Left lung (tissue), 10 donors: ENCODE measurements around the gene ZNF536. TPM values are rescaled to one million over a fixed set of nuclear protein-coding genes. Genes with fewer than 3 reads are reported as not detected.

Source experiments
- ATAC-seq: fragments of 200-7000 bp; cut with Tn5 transposase; one replicate; pipeline ENCODE4 v1.9.1; 2020; ENCODE audit warnings: moderate library complexity
- DNase-seq, 4 donors: peaks; one replicate each; pipeline ENCODE4 v3.0.0-alpha.2; 2013 to 2020
- H3K27ac ChIP-seq, 2 donors: fragments of 200-600 bp; sonication (generic) in 1 of 2; one replicate each; pipeline versions ENCODE4 v1.5.0 to v1.8.0; 2020 to 2021
- H3K27me3 ChIP-seq, 2 donors: fragments of 200-600 bp; sonication (generic) in 1 of 2; one replicate each; pipeline versions ENCODE4 v1.5.0 to v1.8.0; 2020 to 2021
- H3K36me3 ChIP-seq, 2 donors: fragments of 200-600 bp; sonication (generic) in 1 of 2; one replicate each; pipeline versions ENCODE4 v1.5.0 to v1.8.0; 2020 to 2021
- H3K4me1 ChIP-seq, 2 donors: fragments of 200-600 bp; one replicate each; pipeline ENCODE4 v1.8.0; 2021
- H3K4me3 ChIP-seq, 2 donors: fragments of 200-600 bp; sonication (generic) in 1 of 2; one replicate each; pipeline versions ENCODE4 v1.5.0 to v1.8.0; 2020 to 2021; ENCODE audit warnings: mild to moderate bottlenecking in 1 of 2
- H3K9me3 ChIP-seq, 2 donors: fragments of 200-600 bp; sonication (generic) in 1 of 2; one replicate each; pipeline versions ENCODE4 v1.5.0 to v1.8.0; 2020 to 2021
- CTCF ChIP-seq, 2 donors: fragments of 200-600 bp; sonication (generic) in 1 of 2; IDR thresholded peaks; one replicate each; pipeline versions ENCODE4 v1.5.0 to v1.8.0; 2021; ENCODE audit warnings: antibody characterized with exemption in 2 of 2
- intact Hi-C, 2 donors: fragments of 100-400 bp; cut with DNase I; formaldehyde crosslinking; loops; one replicate each; pipeline versions ENCODE4 v1.11.2 to v1.14.2; 2022
- polyA plus RNA-seq, 6 donors: library from polyadenylated mRNA; unstranded; fragments of 120-200 nt; gene quantifications; one replicate each; pipeline ENCODE4 v1.2.1, GENCODE V29; 2013; ENCODE audit not compliant: insufficient read length in 6 of 6
- total RNA-seq, 2 donors: library from RNA; stranded (reverse); fragmentation: NEBNext Ultra II Directional; extraction: Animal tissue kit (Norgen Biotek cat#: 25700); gene quantifications; one replicate each; pipeline ENCODE4 v1.2.1, GENCODE V29; 2021
- donor health status: DM: no; HTN: yes; CAD: no.
- donor health status: DM: no; HTN: no; CAD: no.

The ZNF536 gene
- total and polyA plus RNA-seq, 8 donors, result 0.50 to 6.5 (median 3.6) TPM

- intact Hi-C loops, result no loop called here
- Histone ChIP-seq H3K27ac (no peak overlapping the region), H3K36me3 (no peaks in the 10 kb centered on the region), H3K27me3 (peaks cover 0 to 6% of the 10 kb centered on the region in 2 donors), H3K4me3 (no peak overlapping the region), H3K4me1 (no peaks in the 10 kb centered on the region), H3K9me3 (no peaks in the 10 kb centered on the region)
- DNase-seq, result no peak
- TF ChIP-seq CTCF (IDR thresholded peaks at IDR 0.05), result no peak
- no peak for ATAC-seq
Observed at GRCh38 chr19:30325676-30326392, 46.4 kb upstream of the ZNF536 start.

- intact Hi-C loops, result no loop called here
- Histone ChIP-seq H3K4me1 (no peaks in the 10 kb centered on the region), H3K9me3 (no peaks in the 10 kb centered on the region), H3K27me3 (peaks cover 0 to 6% of the 10 kb centered on the region in 2 donors), H3K4me3 (no peak overlapping the region), H3K36me3 (no peaks in the 10 kb centered on the region), H3K27ac (no peak overlapping the region)
- DNase-seq (no peak), ATAC-seq (no peak)
- TF ChIP-seq CTCF (IDR thresholded peaks at IDR 0.05), result no peak
Observed at GRCh38 chr19:30326393-30326710, 45.8 kb upstream of the ZNF536 start.

GRCh38 chr19:30327331-30327730, 44.9 kb upstream of the ZNF536 start:
- intact Hi-C loops, result no loop called here

GRCh38 chr19:30328096-30328495, 44.1 kb upstream of the ZNF536 start:
- TF ChIP-seq CTCF (IDR thresholded peaks at IDR 0.05), result no peak
- H3K4me3 ChIP-seq, result no peak overlapping the region

More at GRCh38 chr19:30327331-30327730, 44.9 kb upstream of the ZNF536 start:
- H3K27me3 ChIP-seq, result peaks cover 0 to 6% of the 10 kb centered on the region in 2 donors
- H3K36me3 ChIP-seq, result no peaks in the 10 kb centered on the region
- DNase-seq (no peak), ATAC-seq (no peak)
- no peak overlapping the region for H3K4me3 ChIP-seq
- no peaks in the 10 kb centered on the region for H3K4me1 ChIP-seq
- no peaks in the 10 kb centered on the region for H3K9me3 ChIP-seq
- H3K27ac ChIP-seq, result no peak overlapping the region
- TF ChIP-seq CTCF (IDR thresholded peaks at IDR 0.05), result no peak

GRCh38 chr19:30330266-30330665, 41.9 kb upstream of the ZNF536 start:
- Histone ChIP-seq H3K27ac (no peak overlapping the region), H3K36me3 (no peaks in the 10 kb centered on the region), H3K27me3 (peaks cover 0 to 6% of the 10 kb centered on the region in 2 donors), H3K9me3 (no peaks in the 10 kb centered on the region), H3K4me3 (no peak overlapping the region), H3K4me1 (no peaks in the 10 kb centered on the region)
- DNase-seq (no peak), ATAC-seq (no peak)
- intact Hi-C loops, result no loop called here
- TF ChIP-seq CTCF (IDR thresholded peaks at IDR 0.05), result no peak

More at GRCh38 chr19:30328096-30328495, 44.1 kb upstream of the ZNF536 start:
- Histone ChIP-seq H3K27ac (no peak overlapping the region), H3K36me3 (no peaks in the 10 kb centered on the region), H3K4me1 (no peaks in the 10 kb centered on the region), H3K9me3 (no peaks in the 10 kb centered on the region), H3K27me3 (peaks cover 0 to 6% of the 10 kb centered on the region in 2 donors)
- no peak for DNase-seq
- intact Hi-C loops, result no loop called here
- no peak for ATAC-seq
